HEK293 (cell line): ENCODE measurements around the gene OR6V1.

Source experiments
- ZNF280D ChIP-seq: fragments of 450-650 bp; formaldehyde crosslinking; IDR thresholded peaks from 2 replicates; pipeline ENCODE4 v1.5.1; 2016; ENCODE audit warnings: missing biosample characterization, missing genetic modification characterization
- TF ChIP-seq, protein P1 (sequence below): fragments of 450-650 bp; formaldehyde crosslinking; IDR thresholded peaks from 2 replicates; pipeline ENCODE4 v1.5.1; 2016; ENCODE audit warnings: missing biosample characterization, missing genetic modification characterization

DNA sequence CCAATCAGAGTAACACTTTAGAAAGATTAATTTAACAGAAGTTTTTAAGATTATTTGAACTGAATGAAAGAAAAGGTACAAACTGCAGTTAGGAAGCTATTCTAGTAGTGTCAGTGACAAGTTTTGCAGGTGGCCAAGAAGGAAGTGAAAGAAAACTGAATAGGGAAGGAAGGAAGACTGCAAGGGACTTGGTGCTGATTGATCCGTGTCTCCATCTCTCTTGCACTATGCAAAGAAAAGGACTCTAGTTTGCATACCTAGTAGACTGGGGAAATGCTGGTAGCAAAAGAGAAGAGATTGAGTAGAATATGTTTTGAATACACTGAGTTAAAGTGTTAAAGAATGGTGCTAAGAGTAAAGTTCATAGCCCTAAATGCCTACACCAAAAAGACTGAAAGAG lies 33.0 kb downstream of the OR6V1 start:
- TF ChIP-seq, protein P1, sequence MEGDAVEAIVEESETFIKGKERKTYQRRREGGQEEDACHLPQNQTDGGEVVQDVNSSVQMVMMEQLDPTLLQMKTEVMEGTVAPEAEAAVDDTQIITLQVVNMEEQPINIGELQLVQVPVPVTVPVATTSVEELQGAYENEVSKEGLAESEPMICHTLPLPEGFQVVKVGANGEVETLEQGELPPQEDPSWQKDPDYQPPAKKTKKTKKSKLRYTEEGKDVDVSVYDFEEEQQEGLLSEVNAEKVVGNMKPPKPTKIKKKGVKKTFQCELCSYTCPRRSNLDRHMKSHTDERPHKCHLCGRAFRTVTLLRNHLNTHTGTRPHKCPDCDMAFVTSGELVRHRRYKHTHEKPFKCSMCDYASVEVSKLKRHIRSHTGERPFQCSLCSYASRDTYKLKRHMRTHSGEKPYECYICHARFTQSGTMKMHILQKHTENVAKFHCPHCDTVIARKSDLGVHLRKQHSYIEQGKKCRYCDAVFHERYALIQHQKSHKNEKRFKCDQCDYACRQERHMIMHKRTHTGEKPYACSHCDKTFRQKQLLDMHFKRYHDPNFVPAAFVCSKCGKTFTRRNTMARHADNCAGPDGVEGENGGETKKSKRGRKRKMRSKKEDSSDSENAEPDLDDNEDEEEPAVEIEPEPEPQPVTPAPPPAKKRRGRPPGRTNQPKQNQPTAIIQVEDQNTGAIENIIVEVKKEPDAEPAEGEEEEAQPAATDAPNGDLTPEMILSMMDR (tag by site-specific recombination): no peak
- no peak for TF ChIP-seq ZNF280D (tag by site-specific recombination)
